H9 (cell line): ENCODE measurements around the gene MAN1A1. TPM values are rescaled to one million over a fixed set of nuclear protein-coding genes. Genes with fewer than 3 reads are reported as not detected.

Experiments used
- DNase-seq: peaks from one replicate; pipeline ENCODE4 v3.0.0-alpha.2; 2017
- H2AFZ ChIP-seq: one replicate; pipeline ENCODE4 v1.6.1; 2013; ENCODE audit warnings: mild to moderate bottlenecking, low read length, control low read depth, moderate library complexity
- H2AK5ac ChIP-seq: 2 replicates; pipeline ENCODE4 v1.6.1; 2013; ENCODE audit warnings: low read length, control low read depth, mixed read lengths; ENCODE audit not compliant: insufficient read length
- H2BK120ac ChIP-seq: one replicate; pipeline ENCODE4 v1.6.1; 2013; ENCODE audit warnings: low read depth, mild to moderate bottlenecking, low read length, control low read depth, inconsistent platforms; ENCODE audit not compliant: poor library complexity, severe bottlenecking
- H2BK12ac ChIP-seq: 2 replicates; pipeline ENCODE4 v1.6.1; 2013; ENCODE audit warnings: low read length, control low read depth, mixed read lengths, low read depth; ENCODE audit not compliant: insufficient read length
- H2BK15ac ChIP-seq: 2 replicates; pipeline ENCODE4 v1.6.1; 2013; ENCODE audit warnings: low read depth, low read length, control low read depth
- H2BK20ac ChIP-seq: one replicate; pipeline ENCODE4 v1.6.1; 2013; ENCODE audit warnings: low read depth, mild to moderate bottlenecking, low read length, control low read depth, inconsistent platforms; ENCODE audit not compliant: poor library complexity, severe bottlenecking
- H2BK5ac ChIP-seq: 2 replicates; pipeline ENCODE4 v1.6.1; 2013; ENCODE audit warnings: low read length, control low read depth, mixed read lengths; ENCODE audit not compliant: insufficient read length
- H3K14ac ChIP-seq: 2 replicates; pipeline ENCODE4 v1.6.1; 2013; ENCODE audit warnings: low read length, control low read depth; ENCODE audit not compliant: insufficient read depth
- H3K18ac ChIP-seq: 2 replicates; pipeline ENCODE4 v1.6.1; 2013; ENCODE audit warnings: low read depth, mild to moderate bottlenecking, mixed read lengths, low read length, control low read depth; ENCODE audit not compliant: insufficient read length
- H3K23ac ChIP-seq: 2 replicates; pipeline ENCODE4 v1.6.1; 2013; ENCODE audit warnings: low read length, control low read depth, mixed read lengths, low read depth; ENCODE audit not compliant: insufficient read length
- H3K23me2 ChIP-seq: 2 replicates; pipeline ENCODE4 v1.6.1; 2013; ENCODE audit warnings: low read depth, mild to moderate bottlenecking, mixed read lengths, low read length, control low read depth; ENCODE audit not compliant: insufficient read length, poor library complexity, severe bottlenecking
- H3K27ac ChIP-seq: 2 replicates; pipeline ENCODE4 v1.5.1; 2013; ENCODE audit warnings: low read length, control low read depth, mixed read lengths, low read depth; ENCODE audit not compliant: insufficient read length
- H3K27me3 ChIP-seq: 2 replicates; pipeline ENCODE4 v1.6.1; 2013; ENCODE audit warnings: low read length, control low read depth, inconsistent platforms; ENCODE audit not compliant: insufficient read depth
- H3K4ac ChIP-seq: 2 replicates; pipeline ENCODE4 v1.6.1; 2013; ENCODE audit warnings: low read depth, mild to moderate bottlenecking, control low read depth, inconsistent platforms, low read length, moderate library complexity
- H3K4me1 ChIP-seq: 2 replicates; pipeline ENCODE4 v1.6.1; 2013; ENCODE audit warnings: low read length, control low read depth, inconsistent platforms; ENCODE audit not compliant: insufficient read depth
- H3K4me2 ChIP-seq: 2 replicates; pipeline ENCODE4 v1.6.1; 2013; ENCODE audit warnings: low read length, control low read depth, mixed read lengths; ENCODE audit not compliant: insufficient read length, insufficient read depth
- H3K56ac ChIP-seq: 2 replicates; pipeline ENCODE4 v1.6.1; 2013; ENCODE audit warnings: low read depth, mild to moderate bottlenecking, mixed read lengths, low read length, control low read depth; ENCODE audit not compliant: insufficient read length
- H3K79me1 ChIP-seq: 2 replicates; pipeline ENCODE4 v1.6.1; 2013; ENCODE audit warnings: low read depth, mild to moderate bottlenecking, moderate library complexity, low read length, control low read depth, inconsistent platforms; ENCODE audit not compliant: insufficient read depth, poor library complexity, severe bottlenecking
- H3K79me2 ChIP-seq: 2 replicates; pipeline ENCODE4 v1.6.1; 2013; ENCODE audit warnings: low read length, control low read depth, inconsistent platforms; ENCODE audit not compliant: insufficient read depth
- H3K9ac ChIP-seq: 2 replicates; pipeline ENCODE4 v1.6.1; 2013; ENCODE audit warnings: low read length, control low read depth, mixed read lengths; ENCODE audit not compliant: insufficient read length; ENCODE audit errors: extremely low read depth
- H3K9me3 ChIP-seq: one replicate; pipeline ENCODE4 v1.6.1; 2013; ENCODE audit warnings: low read depth, low read length, inconsistent platforms; ENCODE audit not compliant: control insufficient read depth
- H3T11ph ChIP-seq: one replicate; pipeline ENCODE4 v1.6.1; 2013; ENCODE audit warnings: mild to moderate bottlenecking, low read length, control low read depth, inconsistent platforms
- H4K20me1 ChIP-seq: one replicate; pipeline ENCODE4 v1.6.1; 2013; ENCODE audit not compliant: control insufficient read depth, insufficient read length, insufficient read depth
- H4K5ac ChIP-seq: 2 replicates; pipeline ENCODE4 v1.6.1; 2013; ENCODE audit warnings: low read depth, mild to moderate bottlenecking, mixed read lengths, low read length, control low read depth; ENCODE audit not compliant: insufficient read length
- H4K8ac ChIP-seq: replicated peaks from 2 replicates; pipeline ENCODE4 v1.6.1; 2013; ENCODE audit warnings: low read length, control low read depth, mixed read lengths, low read depth; ENCODE audit not compliant: insufficient read length
- H4K91ac ChIP-seq: 2 replicates; pipeline ENCODE4 v1.6.1; 2013; ENCODE audit warnings: low read depth, mild to moderate bottlenecking, moderate library complexity, mixed read lengths, low read length, control low read depth; ENCODE audit not compliant: insufficient read length
- H3K27ac Mint-ChIP-seq, 3 experiments: 2 replicates in 2 of 3; 3 replicates in 1 of 3; pipeline ENCODE4 v1.8.0; 2020 to 2021; ENCODE audit warnings: mixed read lengths in 3 of 3, mild to moderate bottlenecking in 1 of 3, moderate library complexity in 1 of 3
- H3K27me3 Mint-ChIP-seq: 2 replicates; pipeline ENCODE4 v1.8.0; 2021; ENCODE audit warnings: low read depth, mild to moderate bottlenecking, moderate library complexity, mixed read lengths
- H3K36me3 Mint-ChIP-seq, 3 experiments: 2 replicates in 2 of 3; 3 replicates in 1 of 3; pipeline ENCODE4 v1.8.0; 2020 to 2021; ENCODE audit warnings: low read depth in 3 of 3, mixed read lengths in 3 of 3; ENCODE audit not compliant: insufficient read depth in 1 of 3
- H3K4me1 Mint-ChIP-seq, 2 experiments: 2 replicates each; pipeline ENCODE4 v1.8.0; 2020; ENCODE audit warnings: mixed read lengths in 2 of 2
- H3K4me3 Mint-ChIP-seq, 2 experiments: 2 replicates in 1 of 2; 3 replicates in 1 of 2; pipeline ENCODE4 v1.8.0; 2020 to 2021; ENCODE audit warnings: mild to moderate bottlenecking in 2 of 2, mixed read lengths in 2 of 2, moderate library complexity in 1 of 2
- H3K9me3 Mint-ChIP-seq, 2 experiments: 2 replicates in 1 of 2; 3 replicates in 1 of 2; pipeline ENCODE4 v1.8.0; 2020; ENCODE audit warnings: mild to moderate bottlenecking in 2 of 2, mixed read lengths in 2 of 2, moderate library complexity in 1 of 2
- CTCF ChIP-seq: fragments of 200-600 bp; sonication (generic); conservative IDR thresholded peaks from 3 replicates; pipeline ENCODE4 v1.8.0; 2021; ENCODE audit warnings: antibody characterized with exemption, mild to moderate bottlenecking
- WGBS: extraction: QIAGEN DNeasy Blood & Tissue Kit; methylation state at CpG from one replicate; pipeline ENCODE4 v1.1.7; 2013; ENCODE audit warnings: missing lambda C conversion rate, low lambda C conversion rate, mixed read lengths; ENCODE audit not compliant: insufficient read length; ENCODE audit errors: extremely low coverage; 5-methylcytosine and 5-hydroxymethylcytosine counted together
- total RNA-seq: library from RNA; stranded (reverse); gene quantifications from 2 replicates; pipeline ENCODE4 v1.2.1, GENCODE V29; 2021

MAN1A1 gene
- total RNA-seq, 1 experiment from 2014 or later: 1.6 TPM

- H3K79me1 ChIP-seq: no peaks in the 10 kb centered on the region
- no peak overlapping the region for H3K4me2 ChIP-seq
- DNase-seq: no peak
- H2BK120ac ChIP-seq: no peak overlapping the region
- H2BK5ac ChIP-seq: no peak overlapping the region
- H3K9ac ChIP-seq: no peak overlapping the region
- Mint-ChIP-seq H3K27ac (no peak overlapping the region), H3K36me3 (no peaks in the 10 kb centered on the region), H3K4me1 (no peaks in the 10 kb centered on the region), H3K9me3 (no peaks in the 10 kb centered on the region), H3K4me3 (no peak overlapping the region), H3K27me3 (no peaks in the 10 kb centered on the region; the same call in 1 of the 2 replicates)
- no peaks in the 10 kb centered on the region for H3K27me3 ChIP-seq
- no peak overlapping the region for H2AFZ ChIP-seq
- no CpG with 5 or more reads among the region's 2 CpGs for WGBS
- no peak overlapping the region for H4K91ac ChIP-seq
- H3K23ac ChIP-seq: no peak overlapping the region
- no peak overlapping the region for H3K27ac ChIP-seq
- TF ChIP-seq CTCF: no peak
- H3K18ac ChIP-seq: no peak overlapping the region
- no peak overlapping the region for H3K4ac ChIP-seq
- no peaks in the 10 kb centered on the region for H3K9me3 ChIP-seq
- no peaks in the 10 kb centered on the region for H3K4me1 ChIP-seq
- H4K8ac ChIP-seq: no peak overlapping the region
- no peaks in the 10 kb centered on the region for H3K23me2 ChIP-seq
- no peak overlapping the region for H2BK15ac ChIP-seq
- no peak overlapping the region for H2BK20ac ChIP-seq
- H2AK5ac ChIP-seq: no peak overlapping the region
- no peak overlapping the region for H3K14ac ChIP-seq
- H4K20me1 ChIP-seq: no peaks in the 10 kb centered on the region
- no peak overlapping the region for H3K56ac ChIP-seq
- H3K79me2 ChIP-seq: no peaks in the 10 kb centered on the region
- H4K5ac ChIP-seq: no peak overlapping the region
- no peak overlapping the region for H3T11ph ChIP-seq
- H2BK12ac ChIP-seq: no peak overlapping the region
Measured at GRCh38 chr6:119162134-119162775, 187.3 kb downstream of the MAN1A1 start.
